AG04449 (cell line): Measurements from ENCODE around the gene BAAT.
"Not testable (repeated sequence)": the region's sequence is repeated elsewhere in the genome, so short reads cannot be mapped to it uniquely, and the experiment has no call there.

Source experiments
- CTCF ChIA-PET: fragments of 350-600 bp; formaldehyde crosslinking; extraction: SDS; loops from one replicate; lab custom pipeline; 2021; ENCODE audit warnings: antibody characterized with exemption; lab: Yijun Ruan, JAX
- POLR2A ChIA-PET: fragments of 400-600, 350-600 bp; formaldehyde crosslinking; extraction: SDS; loops from one replicate; lab custom pipeline; 2020; ENCODE audit warnings: antibody characterized with exemption, inconsistent platforms; lab: Yijun Ruan, JAX
- DNase-seq: peaks from one replicate; pipeline ENCODE4 v3.0.0-alpha.2; 2010; ENCODE audit warnings: low read depth, low spot score
- H3K4me3 ChIP-seq: 2 replicates; pipeline ENCODE4 v1.5.1; 2011; ENCODE audit warnings: low read depth, mild to moderate bottlenecking, control low read depth, low read length
- CTCF ChIP-seq: IDR thresholded peaks from one replicate; pipeline ENCODE4 v1.5.1; 2011; ENCODE audit warnings: mild to moderate bottlenecking, moderate library complexity, low read length, control low read depth, inconsistent platforms; ENCODE audit not compliant: insufficient read depth; ENCODE audit errors: missing control alignments

The BAAT gene

GRCh38 chr9:101384873-101385536, at the start of gene BAAT:
Gene BAAT, minus strand, starts transcription at chr9:101385006. Its CDS starts 13,602 bp downstream, at chr9:101371404.
- H3K4me3 ChIP-seq, CTCF ChIA-PET, DNase-seq, POLR2A ChIA-PET: not testable (repeated sequence)

- POLR2A ChIA-PET, result no interaction called here
Observed at GRCh38 chr9:101433229-101433628, 48.4 kb upstream of the BAAT start.

GRCh38 chr9:101432740-101433139, 47.9 kb upstream of the BAAT start:
- ChIA-PET POLR2A (no interaction called here), CTCF (interaction anchor here (0.8 to 1.6 kb wide), 3 partner anchors 17 to 130 kb away, joined by 3 to 5 read pairs (median 4); no protein-coding TSS in a partner anchor)
- TF ChIP-seq CTCF, result no peak
- no peak overlapping the region for H3K4me3 ChIP-seq
- no peak for DNase-seq

More at GRCh38 chr9:101433229-101433628, 48.4 kb upstream of the BAAT start:
- CTCF ChIA-PET, result interaction anchor here (1.6 kb wide), 1 partner anchor 130 kb away, joined by 4 read pairs; no protein-coding TSS in a partner anchor
- no peak for TF ChIP-seq CTCF
- no peak overlapping the region for H3K4me3 ChIP-seq
- DNase-seq, result no peak

GRCh38 chr9:101432171-101432570, 47.4 kb upstream of the BAAT start:
- H3K4me3 ChIP-seq, result no peak overlapping the region
- DNase-seq, result no peak
- POLR2A ChIA-PET, result no interaction called here
- CTCF ChIA-PET, result interaction anchor here (0.8 to 1.6 kb wide), 3 partner anchors 17 to 131 kb away, joined by 3 to 5 read pairs (median 4); no protein-coding TSS in a partner anchor
- TF ChIP-seq CTCF, result no peak

GRCh38 chr9:101429736-101430135, 44.9 kb upstream of the BAAT start:
- TF ChIP-seq CTCF, result no peak
- POLR2A ChIA-PET, result no interaction called here
- H3K4me3 ChIP-seq, result no peak overlapping the region
- DNase-seq, result no peak
- CTCF ChIA-PET, result no interaction called here

- TF ChIP-seq CTCF, result no peak
- DNase-seq, result no peak
- H3K4me3 ChIP-seq, result no peak overlapping the region
- ChIA-PET CTCF (no interaction called here), POLR2A (no interaction called here)
Observed at GRCh38 chr9:101428909-101429308, 44.1 kb upstream of the BAAT start.
